Psoas muscle (tissue), 8 donors: ENCODE measurements around the gene MED20. TPM values are rescaled to one million over a fixed set of nuclear protein-coding genes. Genes with fewer than 3 reads are reported as not detected.

Experiments used
- ATAC-seq, 4 donors: fragments of 200-7000 bp; cut with Tn5 transposase; one replicate each; pipeline ENCODE4 v1.9.1; 2020; ENCODE audit warnings: moderate library complexity in 3 of 4, mild to moderate bottlenecking in 2 of 4
- DNase-seq, 2 donors: peaks; one replicate each; pipeline ENCODE4 v3.0.0-alpha.2; 2020
- H3K27ac ChIP-seq: fragments of 200-600 bp; one replicate; pipeline ENCODE4 v1.8.0; 2022
- H3K27me3 ChIP-seq, 3 donors: fragments of 200-600 bp in 1 of 3; one replicate each; pipeline versions ENCODE4 v1.6.1 to v1.8.0; 2013 to 2022; ENCODE audit warnings: low read length in 2 of 3, mild to moderate bottlenecking in 2 of 3, moderate library complexity in 1 of 3; ENCODE audit not compliant: insufficient read depth in 3 of 3
- H3K36me3 ChIP-seq, 2 donors: fragments of 200-600 bp in 1 of 2; one replicate each; pipeline versions ENCODE4 v1.6.1 to v1.8.0; 2013 to 2022; ENCODE audit warnings: low read depth in 1 of 2, mild to moderate bottlenecking in 1 of 2, moderate library complexity in 1 of 2; ENCODE audit not compliant: insufficient read depth in 1 of 2
- H3K4me1 ChIP-seq: fragments of 200-600 bp; one replicate; pipeline ENCODE4 v1.8.0; 2022
- H3K4me3 ChIP-seq: fragments of 200-600 bp; one replicate; pipeline ENCODE4 v1.8.0; 2022; ENCODE audit warnings: mild to moderate bottlenecking
- H3K9me3 ChIP-seq: fragments of 200-600 bp; one replicate; pipeline ENCODE4 v1.8.0; 2022
- CTCF ChIP-seq: fragments of 200-600 bp; IDR thresholded peaks from one replicate; pipeline ENCODE4 v1.8.0; 2022; ENCODE audit warnings: antibody characterized with exemption
- WGBS, 3 donors: extraction: QIAGEN DNeasy Blood & Tissue Kit; methylation state at CpG; one replicate each; pipeline versions ENCODE4 v1.1.6 to v1.1.7; 2013; 5-methylcytosine and 5-hydroxymethylcytosine counted together
- intact Hi-C, 2 donors: fragments of 100-400 bp; cut with DNase I; formaldehyde crosslinking; loops; one replicate each; pipeline versions ENCODE4 v1.11.0 to v1.14.2; 2022
- polyA plus RNA-seq, 3 donors: library from polyadenylated mRNA; stranded (reverse); fragments of 200-250 nt; gene quantifications; one replicate each; pipeline ENCODE4 v1.2.3, GENCODE V29; 2013
- total RNA-seq, 4 donors: library from RNA; stranded (reverse); fragmentation: NEBNext Ultra II Directional in 2 of 4; extraction: Animal tissue kit (Norgen Biotek cat#: 25700) in 2 of 4; gene quantifications; one replicate each; pipeline versions ENCODE4 v1.2.1 to v1.2.4, GENCODE V29; 2021 to 2023
- donor health status: healthy with polysubstance abuse.
- donor health status: DM: no; HTN: no; CAD: no; lungs with moderate emphysema.
- donor health status: Bipolar disorder and iron deficiency.
- donor health status: healthy.
- donor health status: DM: yes; HTN: yes; CAD: no.
- donor health status: DM: no; HTN: no; CAD: no.
- donor health status: DM: no; HTN: no; CAD: no.
- donor health status: DM: yes; HTN: yes; CAD: no.

MED20 gene
- total and polyA plus RNA-seq, 7 donors = 9.2 to 28.1 (median 16.4) TPM

DNA sequence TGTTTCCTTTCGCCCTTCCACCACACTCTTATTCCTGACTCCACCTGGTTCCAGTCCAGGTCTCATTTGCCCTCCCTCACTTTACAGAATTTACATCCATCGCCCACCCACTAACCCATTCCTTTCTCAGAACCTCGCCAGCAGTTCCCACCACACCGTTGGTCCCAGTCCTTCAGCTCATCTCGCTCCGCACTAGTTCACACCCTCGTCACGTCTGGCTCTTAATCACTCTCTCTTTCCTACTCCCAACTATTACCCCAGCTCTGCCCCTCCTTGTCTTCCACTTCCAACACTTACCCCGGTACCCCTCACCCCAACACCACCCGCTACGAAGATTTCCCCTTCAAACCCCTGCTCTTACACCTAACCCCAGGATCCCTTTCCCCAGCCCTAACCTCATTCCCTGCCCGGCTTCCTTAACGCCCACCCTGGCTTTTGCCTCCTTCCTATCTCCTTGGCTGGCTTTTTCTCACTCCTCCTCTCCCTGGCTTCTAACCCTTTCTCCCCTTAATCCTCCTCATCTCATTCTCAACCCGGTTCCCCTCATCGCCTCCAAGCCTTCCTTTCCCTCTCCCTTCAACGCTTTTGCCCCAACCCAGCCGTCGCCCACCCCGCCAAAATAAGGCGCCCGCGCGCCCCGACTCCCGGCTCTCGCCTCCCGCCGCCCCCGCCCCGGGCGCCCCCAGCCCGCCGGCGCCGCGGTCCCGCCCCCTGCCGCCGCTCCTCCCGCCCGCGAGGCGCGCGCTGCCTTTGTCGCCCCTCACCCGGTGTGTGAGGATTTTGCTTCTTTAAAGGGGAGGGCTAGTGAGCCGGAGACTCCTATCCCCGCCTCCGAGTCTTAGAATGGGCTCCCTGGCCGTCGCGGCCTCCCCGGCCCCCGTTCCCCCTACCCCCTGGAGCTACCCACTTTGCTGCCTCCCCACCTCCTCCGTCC is 26.3 kb downstream of the MED20 start:
- Histone ChIP-seq H3K4me3 (peak overlapping the region; percentile 81), H3K9me3 (no peaks in the 10 kb centered on the region), H3K36me3 (no peaks in the 10 kb centered on the region), H3K27ac (peak overlapping the region; percentile 81), H3K27me3 (no peaks in the 10 kb centered on the region), H3K4me1 (peaks cover 16% of the 10 kb centered on the region)
- no peak for DNase-seq
- peak; percentile 50 to 77 (median 60) for ATAC-seq
- intact Hi-C loops = loop anchor here in 1 of 2 donors (10.0 kb wide), 1 partner anchor 110 kb away; the partner anchor contains the start of genes PRICKLE4 and TOMM6
- WGBS, 3 donors = 1 to 3% (median 3%) methylated on average over 47 to 56 of the region's 56 CpGs
- TF ChIP-seq CTCF = no peak

DNA sequence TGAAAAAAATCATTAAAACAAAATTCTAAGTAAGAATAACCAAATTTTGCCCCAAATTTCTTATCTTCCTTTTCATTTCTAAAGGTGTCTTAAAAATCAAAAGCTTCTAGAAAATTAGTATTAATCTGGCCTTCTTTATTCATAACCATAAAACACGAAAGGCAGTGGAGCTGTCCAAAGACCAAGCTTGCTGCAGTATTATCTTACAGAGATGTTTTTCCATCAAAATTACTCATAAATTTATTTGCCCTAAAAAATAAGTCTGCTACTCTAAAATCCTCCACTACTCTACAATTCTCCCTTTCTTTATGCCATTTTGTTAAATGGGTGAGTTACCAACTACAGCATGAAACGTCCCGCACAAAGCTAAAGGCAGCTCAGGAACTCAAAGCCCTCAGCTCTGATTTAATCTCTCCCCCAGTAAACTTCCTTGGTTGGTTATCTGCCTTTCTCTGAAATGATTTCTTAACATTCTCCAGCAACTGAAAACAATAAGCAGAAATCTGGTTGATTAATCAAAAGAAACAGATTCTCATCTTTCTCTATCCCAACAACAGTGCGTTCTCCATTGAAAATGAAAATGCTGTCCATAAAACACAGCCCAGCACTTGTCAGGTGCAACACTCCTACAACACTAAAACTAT is 27.9 kb downstream of the MED20 start:
- H3K4me1 ChIP-seq = peaks cover 16% of the 10 kb centered on the region
- H3K36me3 ChIP-seq = no peaks in the 10 kb centered on the region
- 54 to 67% (median 63%) methylated on average over 4 of the region's 4 CpGs for WGBS, 3 donors
- no peaks in the 10 kb centered on the region for H3K9me3 ChIP-seq
- intact Hi-C loops = loop anchor here in 1 of 2 donors (10.0 kb wide), 1 partner anchor 108 kb away; the partner anchor contains the start of genes PRICKLE4 and TOMM6
- H3K27ac ChIP-seq = no peak overlapping the region
- H3K4me3 ChIP-seq = no peak overlapping the region
- TF ChIP-seq CTCF = no peak
- no peaks in the 10 kb centered on the region for H3K27me3 ChIP-seq
- ATAC-seq (no peak), DNase-seq (no peak)

DNA sequence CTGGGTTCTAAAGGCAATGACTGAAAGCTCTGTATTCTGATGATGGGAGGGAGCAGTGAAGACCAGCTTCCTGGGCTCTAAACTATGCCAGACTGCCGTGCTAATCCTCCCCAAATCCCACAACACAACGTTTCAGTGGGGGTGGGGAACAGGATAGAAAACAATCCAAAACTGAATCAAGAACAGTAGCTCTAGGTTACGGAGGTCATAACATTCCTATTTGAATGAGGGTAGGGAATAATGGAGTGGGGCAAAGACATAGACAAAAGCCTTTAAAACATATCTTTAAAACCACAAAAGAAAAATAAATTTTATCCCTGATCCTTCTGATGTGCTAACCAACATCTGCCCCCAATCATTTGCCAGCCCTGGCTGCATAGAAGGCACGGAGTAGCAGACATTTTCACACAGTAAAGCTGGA is 33.6 kb downstream of the MED20 start:
- no peak for DNase-seq
- Histone ChIP-seq H3K4me3 (no peak overlapping the region), H3K36me3 (no peaks in the 10 kb centered on the region), H3K4me1 (no peaks in the 10 kb centered on the region), H3K27me3 (no peaks in the 10 kb centered on the region), H3K27ac (no peak overlapping the region), H3K9me3 (no peaks in the 10 kb centered on the region)
- TF ChIP-seq CTCF = no peak
- intact Hi-C loops = no loop called here
- ATAC-seq = no peak
- WGBS, 3 donors = 49 to 58% (median 55%) methylated on average over 4 of the region's 4 CpGs

DNA sequence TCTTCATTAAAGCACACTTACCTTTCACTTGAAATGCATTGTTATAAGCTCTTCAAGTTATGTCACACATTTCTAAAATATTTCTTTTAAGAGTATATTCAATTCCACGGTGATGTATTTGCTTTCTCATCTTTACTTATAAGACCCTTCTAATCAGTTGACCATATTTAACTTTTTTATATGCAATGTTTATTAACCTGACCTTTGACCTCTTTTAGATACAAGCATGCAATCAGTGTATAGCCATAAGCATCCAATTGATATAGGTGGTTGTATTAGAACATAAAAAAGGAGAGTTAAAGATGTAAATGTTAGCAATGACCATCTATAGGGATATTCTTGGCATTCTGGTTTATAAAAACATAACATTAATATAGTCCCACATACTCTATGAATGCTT is 35.0 kb downstream of the MED20 start:
- ATAC-seq = no peak
- no peaks in the 10 kb centered on the region for H3K4me1 ChIP-seq
- WGBS, 3 donors = 96 to 100% (median 97%) methylated on average over 1 of the region's 1 CpG

More for the DNA sequence above, 35.0 kb downstream of the MED20 start:
- no peaks in the 10 kb centered on the region for H3K36me3 ChIP-seq
- no peaks in the 10 kb centered on the region for H3K9me3 ChIP-seq
- H3K27ac ChIP-seq = no peak overlapping the region
- intact Hi-C loops = no loop called here
- H3K27me3 ChIP-seq = no peaks in the 10 kb centered on the region
- DNase-seq = no peak
- H3K4me3 ChIP-seq = no peak overlapping the region
- TF ChIP-seq CTCF = no peak
